Activated CD8-positive, alpha-beta memory T cell treated with anti-CD3 and anti-CD28 coated beads, Interleukin-2, amount 50 U/mL, for 4 hours (primary cell): Measurements from ENCODE around the gene SIDT2.

Source experiments
- DNase-seq: peaks from one replicate; pipeline ENCODE4 v3.0.0-alpha.2; 2020

SIDT2 gene

DNA sequence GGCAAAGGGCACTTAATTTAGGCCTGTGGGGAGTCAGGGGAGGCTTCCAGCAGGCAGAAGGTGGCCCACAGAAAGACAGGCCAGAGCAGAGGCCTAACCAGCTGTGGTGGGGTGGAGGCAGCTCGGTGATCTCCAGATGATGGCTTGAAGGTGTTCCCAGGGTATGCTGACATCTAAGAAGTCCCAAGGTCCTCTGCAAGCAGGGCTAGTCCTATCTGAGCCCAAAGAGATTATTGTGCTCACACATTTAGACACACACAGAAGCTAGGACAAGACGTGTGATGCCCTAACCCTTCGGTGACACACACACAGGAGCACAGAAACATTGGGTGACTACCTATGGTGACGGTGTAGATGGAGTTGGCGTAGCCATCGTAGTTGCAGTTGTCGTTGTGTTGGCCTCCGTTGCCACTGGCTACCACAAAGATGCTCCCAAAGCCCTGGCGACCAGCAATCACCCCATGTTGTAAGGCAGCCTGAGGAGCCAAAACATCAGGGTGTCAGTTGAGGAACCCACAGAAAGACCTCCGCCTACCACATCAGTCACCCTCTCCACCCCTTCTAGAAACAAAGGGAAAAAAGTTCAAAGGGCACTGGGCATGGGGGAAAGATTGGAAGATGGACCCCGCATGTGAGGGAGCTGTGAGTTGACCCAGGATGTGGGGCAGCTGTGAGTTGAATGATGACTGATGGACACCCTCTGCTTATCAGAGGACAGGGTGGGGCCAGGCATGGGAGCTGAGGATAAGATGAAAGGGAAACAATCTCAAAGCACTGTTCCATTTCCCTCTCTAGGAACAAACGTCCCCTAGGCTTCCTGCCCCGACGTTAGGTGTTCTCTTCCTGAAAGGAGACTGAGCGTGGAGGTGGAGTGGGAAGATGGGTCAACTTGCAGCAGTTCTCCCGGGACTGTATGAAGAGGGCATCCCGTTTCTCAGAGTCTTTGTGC lies 45.5 kb downstream of the SIDT2 start:
- DNase-seq, result no peak

DNA sequence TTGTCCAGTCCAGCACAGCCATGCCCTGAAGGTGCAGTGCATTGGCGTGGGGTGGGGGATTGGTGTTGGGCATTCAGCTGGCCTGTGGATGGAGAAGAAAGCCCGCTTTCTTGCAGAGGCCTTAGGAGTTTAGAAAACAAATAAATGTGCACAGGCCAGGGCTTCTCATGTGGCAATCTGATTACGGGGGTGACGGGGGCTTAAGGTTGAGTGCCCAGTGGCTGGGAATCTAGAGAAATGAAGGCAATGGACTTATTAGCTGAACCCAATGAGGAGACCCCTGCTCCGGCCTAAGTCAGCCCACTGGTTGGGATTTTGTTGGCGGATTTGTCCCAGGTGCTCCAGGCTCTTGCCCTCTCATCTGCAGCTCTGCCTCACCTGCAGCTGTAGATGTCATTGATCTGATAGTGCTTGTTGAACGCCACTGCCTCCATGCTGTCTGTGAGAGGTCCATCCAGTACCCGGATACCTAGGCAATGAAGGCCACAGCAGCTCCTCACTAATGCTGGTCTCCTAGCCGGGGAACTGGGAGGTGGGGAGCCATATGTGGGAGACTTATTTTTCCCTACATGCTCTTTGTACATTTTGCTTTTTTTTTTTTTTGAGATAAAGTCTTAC lies 47.1 kb downstream of the SIDT2 start:
- DNase-seq, result no peak

DNA sequence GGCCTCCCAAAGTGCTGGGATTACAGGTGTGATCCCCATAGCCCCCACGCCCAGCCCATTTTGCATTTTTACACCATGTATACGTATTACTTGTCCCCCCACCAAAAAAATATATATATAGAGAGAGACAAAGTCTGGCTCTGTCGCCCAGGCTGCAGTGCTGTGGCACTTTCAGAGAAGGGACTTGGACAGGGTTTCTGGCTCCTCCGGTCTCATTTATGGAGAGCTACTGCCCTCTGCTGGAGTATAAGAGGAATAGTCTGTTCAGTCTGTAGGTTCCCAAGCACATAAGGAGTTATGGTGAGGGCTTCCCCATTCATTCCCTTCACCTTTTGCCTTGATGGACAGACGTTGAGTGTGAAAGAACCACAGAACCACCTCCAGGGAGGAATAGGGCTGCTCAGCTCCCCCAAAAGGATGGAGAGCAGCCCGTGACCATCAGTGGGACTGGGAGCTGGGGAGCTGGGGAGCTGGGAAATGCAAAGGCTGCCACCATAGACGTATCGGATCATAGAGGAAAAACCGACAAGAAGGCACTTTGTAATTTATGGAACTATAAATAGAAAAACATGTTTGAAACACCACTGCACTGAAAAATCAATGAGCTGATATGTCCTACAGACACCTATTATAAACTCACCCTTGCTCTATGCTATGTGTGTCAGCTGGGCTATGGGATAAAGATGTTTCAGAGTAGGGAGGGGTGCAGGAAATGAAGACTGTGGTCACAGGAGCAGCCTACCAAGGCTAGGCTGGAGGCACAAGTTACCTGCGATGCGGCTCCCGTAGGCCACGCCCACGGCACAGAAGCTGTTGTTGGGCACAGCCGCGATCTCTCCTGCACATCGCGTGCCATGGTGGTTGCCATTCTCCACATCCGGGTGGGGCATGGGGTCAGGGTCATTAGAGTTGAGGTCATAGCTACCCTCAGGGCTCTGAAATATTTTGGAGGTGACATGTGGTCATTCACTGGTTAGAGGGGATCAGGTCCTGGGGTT lies 48.1 kb downstream of the SIDT2 start:
- no peak for DNase-seq

DNA sequence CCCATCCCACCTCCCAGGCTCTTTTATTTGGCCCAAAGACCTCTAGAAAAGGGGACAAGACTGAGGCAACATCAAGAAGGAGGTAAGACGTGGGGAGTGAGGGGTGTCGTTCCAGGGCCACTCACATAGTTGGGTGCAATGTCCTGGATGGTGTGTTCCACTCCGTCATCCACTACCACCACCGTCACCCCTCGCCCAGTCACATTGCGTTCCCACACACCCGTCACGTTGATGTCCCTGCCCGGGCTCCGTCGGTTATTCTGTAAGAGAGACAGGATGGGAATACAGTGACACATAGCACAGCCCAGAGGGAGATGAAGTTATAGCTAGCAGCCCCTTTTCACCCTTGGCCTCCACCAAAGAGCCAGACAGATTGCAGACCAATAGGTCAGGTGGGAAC lies 49.5 kb downstream of the SIDT2 start:
- DNase-seq, result no peak

DNA sequence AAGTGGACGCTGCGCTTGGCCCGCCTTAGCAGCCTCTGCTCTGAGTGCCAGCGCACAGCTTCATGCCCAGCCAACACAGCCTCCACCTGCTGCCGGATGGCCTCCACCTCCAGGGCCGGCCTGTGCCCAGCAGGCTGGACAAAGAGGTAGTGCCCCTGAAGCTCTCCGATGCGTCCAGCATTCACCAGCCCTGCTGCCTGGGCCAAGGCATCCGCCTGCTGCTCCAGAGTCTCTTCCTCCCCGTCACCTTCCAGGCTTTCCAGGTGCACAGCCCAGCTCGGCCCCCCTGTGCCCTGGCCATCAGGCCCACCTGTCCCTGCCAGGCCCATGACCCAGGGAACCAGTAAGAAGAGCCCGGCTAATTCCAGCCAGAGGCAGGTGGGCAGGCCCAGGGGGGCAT lies 50.9 kb downstream of the SIDT2 start:
- no peak for DNase-seq

DNA sequence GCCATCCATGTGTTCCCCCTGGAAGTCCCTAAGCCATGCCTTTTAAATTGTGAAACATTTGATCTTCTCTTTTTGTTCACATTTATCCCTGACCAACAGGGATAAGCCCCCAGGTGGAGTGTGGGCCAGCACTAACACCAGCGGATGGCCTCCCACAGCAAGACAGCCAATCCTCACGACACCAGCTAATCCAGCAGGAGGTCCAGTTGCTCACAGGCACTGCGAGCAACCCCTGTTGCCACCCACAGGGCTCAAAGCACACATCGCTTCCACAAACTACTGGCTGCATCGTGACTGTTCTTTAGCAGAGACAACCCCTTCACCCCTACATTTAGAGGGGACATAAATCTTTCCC lies 51.4 kb downstream of the SIDT2 start:
- DNase-seq, result no peak

DNA sequence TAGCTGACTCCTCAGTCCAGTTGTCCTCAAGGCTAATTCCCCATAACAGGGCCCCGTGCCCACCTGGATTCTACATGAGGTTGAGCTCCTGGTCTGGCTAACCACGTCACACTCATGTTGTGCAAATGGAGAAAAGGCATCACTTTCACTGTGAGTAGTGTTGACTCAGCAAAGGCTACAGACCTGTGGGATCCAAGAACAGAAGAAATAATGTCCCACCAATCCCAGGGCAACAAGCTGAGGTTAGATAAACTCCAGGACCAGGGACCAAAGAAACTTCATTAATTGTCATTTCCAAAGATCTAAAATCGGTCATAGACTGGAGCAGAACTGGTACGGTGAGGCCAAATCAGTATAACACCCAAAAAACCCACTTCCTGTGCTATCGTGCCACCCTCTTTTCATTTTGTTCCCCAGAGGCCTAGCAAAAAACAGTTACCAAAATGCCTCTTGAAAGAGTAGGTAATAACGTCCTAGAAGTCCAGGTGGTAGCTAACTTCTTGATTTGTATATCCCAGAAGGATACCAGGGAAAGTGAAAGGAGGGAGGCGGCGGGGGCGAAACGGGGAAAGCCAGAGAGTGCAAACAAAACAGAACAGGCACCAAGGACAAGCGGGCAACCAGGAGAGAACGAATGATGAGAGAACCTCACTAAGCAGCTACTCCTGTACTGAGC lies 51.9 kb downstream of the SIDT2 start:
- DNase-seq, result peak; percentile 44

DNA sequence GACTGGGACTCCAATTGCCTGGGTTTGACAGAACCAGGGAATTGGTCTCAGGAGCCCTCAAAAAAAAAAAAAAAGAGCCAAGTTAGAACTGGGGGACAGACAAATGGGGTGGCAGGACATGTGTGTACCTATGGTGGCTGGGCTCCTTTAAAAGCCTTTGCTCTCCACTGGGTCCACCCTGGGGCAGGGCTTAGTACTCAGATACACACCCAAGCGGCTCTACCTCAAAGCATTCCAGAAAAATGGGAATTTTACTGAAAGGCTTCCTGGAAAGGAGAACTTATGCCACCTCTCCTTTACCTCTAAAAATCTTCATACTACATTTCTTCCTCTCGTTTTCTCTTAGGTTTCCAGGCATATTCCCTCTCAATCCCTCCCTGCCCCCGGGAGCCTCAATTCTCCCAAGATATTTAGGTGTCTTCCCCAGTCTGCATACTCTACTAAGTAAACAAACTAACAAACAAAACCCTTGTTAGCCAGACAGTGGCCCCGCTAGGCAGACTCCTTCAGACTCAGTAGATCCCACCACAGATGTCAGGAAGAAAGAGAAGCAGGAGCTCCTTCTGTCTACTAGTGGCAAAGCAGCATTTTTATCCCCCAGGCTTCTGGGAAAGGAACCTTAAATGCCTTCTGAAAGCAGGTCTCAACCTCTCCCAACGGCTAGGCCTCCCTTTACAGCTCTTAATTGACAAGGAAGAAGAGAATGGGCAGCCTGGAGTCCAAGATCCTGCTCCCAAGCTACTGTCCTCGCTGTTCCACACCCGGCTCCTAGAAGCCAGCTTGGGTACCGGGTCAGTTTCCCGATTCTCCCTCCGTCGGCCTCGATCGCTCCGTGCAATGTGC lies 52.7 kb downstream of the SIDT2 start:
- DNase-seq, result no peak

DNA sequence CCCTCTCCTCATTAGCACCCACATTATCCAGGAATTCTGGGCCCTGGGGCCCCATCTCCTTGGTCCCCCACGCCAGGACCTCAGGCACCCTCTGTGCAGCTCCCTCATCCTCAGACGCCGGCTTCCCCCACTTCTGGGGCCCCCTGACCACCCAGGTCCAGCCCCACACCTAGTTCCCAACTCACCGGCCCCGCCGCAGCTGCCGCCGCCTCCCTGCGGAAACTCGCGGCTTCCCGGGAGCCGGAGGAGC lies 53.2 kb downstream of the SIDT2 start, which contains the start of gene PCSK7:
TSS of gene PCSK7 (minus strand) at position 232 of the 250 bp plus-strand sequence. CDS start 2,229 bp downstream, outside the sequence.
- no peak for DNase-seq

DNA sequence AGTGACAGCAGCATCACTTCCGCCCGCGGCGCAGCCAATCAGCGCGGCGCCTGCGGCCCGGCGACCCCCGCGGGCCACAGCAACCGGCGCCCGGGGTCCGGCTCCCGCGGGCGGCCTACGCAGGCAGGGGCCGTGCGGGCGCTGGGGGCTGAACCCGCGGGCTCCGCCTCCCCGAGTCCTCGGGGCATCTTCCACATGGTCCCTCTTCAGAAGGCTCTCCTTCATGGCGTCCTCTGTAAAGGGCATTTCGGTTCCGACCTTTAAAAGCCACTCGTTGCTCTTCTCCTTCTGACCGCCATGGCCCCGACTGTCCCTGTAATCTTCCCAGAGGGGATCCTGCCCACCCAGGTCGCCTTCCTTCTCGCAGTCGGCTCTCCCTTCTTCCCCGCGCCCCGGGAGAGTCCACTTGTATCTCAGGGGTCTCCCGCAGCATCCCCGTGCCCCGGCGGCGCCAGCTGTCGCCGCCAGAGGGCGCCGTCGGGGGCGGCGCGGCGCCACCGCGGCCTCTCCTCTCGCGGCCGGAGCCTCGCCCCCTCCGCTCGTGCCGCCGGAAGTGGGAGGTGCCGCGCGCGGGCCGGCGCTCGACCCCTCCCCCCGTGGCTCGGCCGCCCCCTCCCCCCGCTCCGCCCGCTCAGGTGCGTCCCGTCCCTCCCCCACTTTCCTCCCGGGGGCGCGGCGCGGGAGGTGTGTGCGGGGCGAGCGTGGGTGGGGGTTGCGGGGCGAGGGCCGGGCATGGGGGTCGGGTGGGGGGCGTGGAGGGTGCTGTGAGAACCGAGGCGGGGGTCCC lies 53.7 kb downstream of the SIDT2 start, which contains the start of gene RNF214:
TSS of gene RNF214 (plus strand) at position 580 of the 787 bp plus-strand sequence. CDS start 1,602 bp downstream, outside the sequence.
- DNase-seq, result peak; percentile 75

DNA sequence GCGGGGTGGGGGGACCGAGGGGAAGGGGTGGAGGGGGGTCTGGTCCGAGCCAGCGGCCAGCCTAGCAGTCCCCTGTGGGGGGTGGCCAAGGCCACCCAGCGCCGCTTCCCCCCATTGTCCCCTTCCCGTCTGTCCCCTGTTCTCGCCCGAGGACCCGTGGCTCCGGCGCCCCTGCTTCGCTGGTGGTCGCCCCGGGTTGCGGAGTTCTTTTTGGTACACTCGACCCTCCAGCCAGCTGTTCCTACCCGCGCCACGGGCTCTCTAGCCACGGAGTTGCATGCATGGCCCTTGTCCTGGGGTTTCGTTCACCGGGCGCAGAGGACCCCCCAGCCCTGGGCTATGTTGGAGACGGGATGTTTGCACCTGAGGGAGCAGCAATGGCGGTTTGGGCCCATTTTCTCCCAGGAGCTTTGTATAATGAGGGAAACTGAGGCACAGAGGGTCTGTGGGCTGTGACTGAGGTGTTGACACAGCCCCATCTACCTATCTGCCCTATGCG lies 54.4 kb downstream of the SIDT2 start:
- DNase-seq, result no peak

DNA sequence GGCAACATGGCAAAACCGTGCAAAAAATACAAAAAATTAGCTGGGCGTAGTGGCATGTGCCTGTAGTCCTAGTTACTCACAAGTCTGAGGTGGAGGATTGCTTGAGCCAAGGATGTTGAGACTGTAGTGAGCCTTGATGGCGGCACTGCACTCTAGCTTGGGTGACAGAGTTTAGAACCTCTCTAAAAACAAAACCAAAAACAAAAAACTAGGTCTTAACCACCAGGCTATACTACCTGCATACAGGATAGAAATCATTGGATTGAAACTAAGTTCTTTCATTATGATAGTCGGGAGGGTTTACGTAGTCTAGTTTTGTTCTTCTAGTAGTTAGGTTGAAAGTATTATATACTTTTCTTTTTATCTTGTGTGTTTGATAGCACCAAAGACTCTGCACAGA lies 59.7 kb downstream of the SIDT2 start:
- DNase-seq, result no peak

DNA sequence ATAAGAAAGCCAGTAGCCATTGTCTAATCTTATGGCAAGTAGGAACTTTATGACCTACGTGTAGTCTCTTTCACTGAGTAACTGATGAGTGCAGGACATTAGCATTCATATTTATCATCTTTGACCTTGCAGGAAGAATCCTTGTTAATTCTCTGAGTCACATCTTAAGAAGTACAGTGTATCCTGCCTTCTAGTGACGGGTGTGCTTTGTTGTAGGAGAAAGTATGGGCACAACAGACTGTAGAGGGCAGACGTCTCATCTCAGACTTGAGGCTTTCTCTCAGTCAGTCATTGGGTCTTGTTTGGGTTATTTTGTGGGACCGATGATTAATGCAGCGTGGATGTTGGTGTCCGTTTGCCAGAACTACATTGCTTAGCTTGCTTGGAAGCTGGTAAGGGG lies 60.8 kb downstream of the SIDT2 start:
- no peak for DNase-seq
